ENCODE measurements around the gene CACNA2D3.

DNA sequence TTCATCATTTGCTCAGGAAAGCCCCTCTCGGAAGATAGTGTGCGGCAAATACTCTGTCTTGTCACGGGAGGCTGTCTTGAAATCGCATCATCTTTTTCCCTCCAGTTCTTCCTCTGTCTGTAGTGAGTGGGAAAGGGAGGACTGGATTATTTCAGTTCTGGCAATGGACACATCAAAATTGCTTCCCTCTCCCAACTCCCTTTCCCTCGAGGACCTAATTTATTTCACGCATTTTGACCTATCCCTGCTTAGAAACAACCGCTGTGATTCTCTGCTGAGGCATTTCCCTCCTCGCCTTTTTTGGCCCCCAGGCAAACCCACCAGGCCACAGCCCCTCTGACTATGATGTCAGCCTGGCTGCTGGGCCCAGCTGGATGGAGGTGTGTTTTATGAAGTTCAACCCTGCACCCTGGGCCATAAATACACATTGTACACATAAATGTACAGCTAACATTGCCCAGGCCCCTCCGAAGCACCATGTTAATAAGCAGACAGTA is 944.2 kb downstream of the CACNA2D3 start:
- TF ChIP-seq EZH2 (IDR thresholded peaks at IDR 0.05; ENCODE audit: insufficient read depth, poor library complexity, severe bottlenecking) = no peak
- TF ChIP-seq EZH2phosphoT487 (IDR thresholded peaks at IDR 0.05; ENCODE audit: insufficient read depth, low read depth) = no peak
